Measurements from ENCODE around the gene C6orf120. TPM values are rescaled to one million over a fixed set of nuclear protein-coding genes. Genes with fewer than 3 reads are reported as not detected.

Gene C6orf120
- total and polyA plus RNA-seq, 2 of the 13 experiments (the other 11 are each of a cell fraction or from before 2014, with no cell fraction given) = 21.7 to 29.9 TPM

DNA sequence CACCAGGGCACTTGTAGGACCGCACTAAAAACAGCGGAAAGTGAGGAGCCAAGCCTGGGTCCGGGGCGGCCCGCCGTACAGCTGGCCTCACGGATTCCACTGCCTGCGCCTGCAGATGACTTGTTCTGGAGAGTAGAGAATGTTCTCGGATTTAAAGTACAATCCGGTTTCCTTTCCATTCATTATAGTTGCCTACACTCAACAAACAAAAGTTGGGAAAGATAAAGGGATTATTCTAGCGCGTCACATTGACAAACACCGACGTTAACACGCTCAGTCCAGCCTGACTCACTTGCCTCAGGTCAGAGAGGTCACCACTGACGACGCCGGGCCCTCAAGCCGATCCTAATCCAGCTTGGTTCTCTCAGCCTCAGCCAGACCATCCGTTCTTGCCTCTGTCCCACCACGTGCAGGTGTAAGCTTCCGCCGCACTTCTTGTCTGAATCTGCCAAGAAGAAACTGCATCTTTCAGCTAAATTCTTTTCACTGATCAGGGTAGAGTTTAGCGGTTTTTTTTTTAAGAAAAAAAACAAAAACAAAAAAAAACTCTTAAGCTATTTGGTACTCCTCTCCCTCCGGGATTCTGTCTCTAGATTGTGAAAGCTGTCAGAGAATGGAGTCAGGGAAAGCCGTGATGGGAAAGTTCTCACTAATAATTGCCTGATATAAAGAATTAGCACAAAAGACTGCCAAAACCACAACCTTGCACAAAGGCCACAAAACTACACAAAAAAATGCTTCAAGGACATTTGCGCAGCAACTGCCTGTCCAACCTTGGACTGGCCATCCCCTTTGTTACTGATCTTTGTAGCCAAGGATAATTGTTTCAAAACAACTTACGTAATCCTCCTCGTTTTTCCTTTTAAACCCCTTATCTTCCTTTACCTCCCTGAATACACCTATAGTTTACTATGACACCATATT lies 23.5 kb downstream of the C6orf120 start (continued):
- TF ChIP-seq MEF2D (CRISPR knock-in tag; IDR thresholded peaks at IDR 0.05) (0 out of 2 replicates have a peak, but pooled peaks have one; percentile 65), TBL1XR1 (IDR thresholded peaks at IDR 0.05; ENCODE audit: borderline replicate concordance, low read length, partially characterized antibody) (no peak), ZBTB21 (CRISPR knock-in tag; IDR thresholded peaks at IDR 0.05) (peak; percentile 57), ZBTB7B (CRISPR knock-in tag; IDR thresholded peaks at IDR 0.05) (no peak), NFKBIZ (CRISPR knock-in tag; IDR thresholded peaks at IDR 0.05) (no peak; the same call in 1 of the 2 replicates), MTF1 (CRISPR knock-in tag; IDR thresholded peaks at IDR 0.05) (no peak), ATF1 (CRISPR knock-in tag; IDR thresholded peaks at IDR 0.05) (peak; percentile 82), ETV6 (CRISPR knock-in tag; conservative IDR thresholded peaks at IDR 0.05) (no peak), MED1 (CRISPR knock-in tag; IDR thresholded peaks at IDR 0.05) (peak; percentile 92), NCOA5 (CRISPR knock-in tag; IDR thresholded peaks at IDR 0.05) (0 out of 2 replicates have a peak, but pooled peaks have one; percentile 30), HNF4G (IDR thresholded peaks at IDR 0.05; ENCODE audit: borderline replicate concordance, low read depth, low read length) (peak; percentile 80; the same call in 1 of the 2 replicates), HNF4G (CRISPR knock-in tag; IDR thresholded peaks at IDR 0.05; ENCODE audit: borderline replicate concordance, low read depth) (no peak; the same call in 1 of the 2 replicates), AKAP8 (CRISPR knock-in tag; IDR thresholded peaks at IDR 0.05) (0 out of 2 replicates have a peak, but pooled peaks have one; percentile 15), CBX1 (IDR thresholded peaks at IDR 0.05; ENCODE audit: low read depth) (no peak), RORA (CRISPR knock-in tag; IDR thresholded peaks at IDR 0.05) (no peak; the same call in none of the 2 replicates), WIZ (CRISPR knock-in tag; IDR thresholded peaks at IDR 0.05) (no peak), FOXK1 (CRISPR knock-in tag; IDR thresholded peaks at IDR 0.05; ENCODE audit: borderline replicate concordance, low read depth) (peak; percentile 84)
- TF ChIP-seq, protein P1, sequence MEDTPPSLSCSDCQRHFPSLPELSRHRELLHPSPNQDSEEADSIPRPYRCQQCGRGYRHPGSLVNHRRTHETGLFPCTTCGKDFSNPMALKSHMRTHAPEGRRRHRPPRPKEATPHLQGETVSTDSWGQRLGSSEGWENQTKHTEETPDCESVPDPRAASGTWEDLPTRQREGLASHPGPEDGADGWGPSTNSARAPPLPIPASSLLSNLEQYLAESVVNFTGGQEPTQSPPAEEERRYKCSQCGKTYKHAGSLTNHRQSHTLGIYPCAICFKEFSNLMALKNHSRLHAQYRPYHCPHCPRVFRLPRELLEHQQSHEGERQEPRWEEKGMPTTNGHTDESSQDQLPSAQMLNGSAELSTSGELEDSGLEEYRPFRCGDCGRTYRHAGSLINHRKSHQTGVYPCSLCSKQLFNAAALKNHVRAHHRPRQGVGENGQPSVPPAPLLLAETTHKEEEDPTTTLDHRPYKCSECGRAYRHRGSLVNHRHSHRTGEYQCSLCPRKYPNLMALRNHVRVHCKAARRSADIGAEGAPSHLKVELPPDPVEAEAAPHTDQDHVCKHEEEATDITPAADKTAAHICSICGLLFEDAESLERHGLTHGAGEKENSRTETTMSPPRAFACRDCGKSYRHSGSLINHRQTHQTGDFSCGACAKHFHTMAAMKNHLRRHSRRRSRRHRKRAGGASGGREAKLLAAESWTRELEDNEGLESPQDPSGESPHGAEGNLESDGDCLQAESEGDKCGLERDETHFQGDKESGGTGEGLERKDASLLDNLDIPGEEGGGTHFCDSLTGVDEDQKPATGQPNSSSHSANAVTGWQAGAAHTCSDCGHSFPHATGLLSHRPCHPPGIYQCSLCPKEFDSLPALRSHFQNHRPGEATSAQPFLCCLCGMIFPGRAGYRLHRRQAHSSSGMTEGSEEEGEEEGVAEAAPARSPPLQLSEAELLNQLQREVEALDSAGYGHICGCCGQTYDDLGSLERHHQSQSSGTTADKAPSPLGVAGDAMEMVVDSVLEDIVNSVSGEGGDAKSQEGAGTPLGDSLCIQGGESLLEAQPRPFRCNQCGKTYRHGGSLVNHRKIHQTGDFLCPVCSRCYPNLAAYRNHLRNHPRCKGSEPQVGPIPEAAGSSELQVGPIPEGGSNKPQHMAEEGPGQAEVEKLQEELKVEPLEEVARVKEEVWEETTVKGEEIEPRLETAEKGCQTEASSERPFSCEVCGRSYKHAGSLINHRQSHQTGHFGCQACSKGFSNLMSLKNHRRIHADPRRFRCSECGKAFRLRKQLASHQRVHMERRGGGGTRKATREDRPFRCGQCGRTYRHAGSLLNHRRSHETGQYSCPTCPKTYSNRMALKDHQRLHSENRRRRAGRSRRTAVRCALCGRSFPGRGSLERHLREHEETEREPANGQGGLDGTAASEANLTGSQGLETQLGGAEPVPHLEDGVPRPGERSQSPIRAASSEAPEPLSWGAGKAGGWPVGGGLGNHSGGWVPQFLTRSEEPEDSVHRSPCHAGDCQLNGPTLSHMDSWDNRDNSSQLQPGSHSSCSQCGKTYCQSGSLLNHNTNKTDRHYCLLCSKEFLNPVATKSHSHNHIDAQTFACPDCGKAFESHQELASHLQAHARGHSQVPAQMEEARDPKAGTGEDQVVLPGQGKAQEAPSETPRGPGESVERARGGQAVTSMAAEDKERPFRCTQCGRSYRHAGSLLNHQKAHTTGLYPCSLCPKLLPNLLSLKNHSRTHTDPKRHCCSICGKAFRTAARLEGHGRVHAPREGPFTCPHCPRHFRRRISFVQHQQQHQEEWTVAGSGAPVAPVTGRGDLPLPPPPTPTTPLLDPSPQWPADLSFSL (CRISPR knock-in tag; IDR thresholded peaks at IDR 0.05) = peak; percentile 99
- TF ChIP-seq, protein P2, sequence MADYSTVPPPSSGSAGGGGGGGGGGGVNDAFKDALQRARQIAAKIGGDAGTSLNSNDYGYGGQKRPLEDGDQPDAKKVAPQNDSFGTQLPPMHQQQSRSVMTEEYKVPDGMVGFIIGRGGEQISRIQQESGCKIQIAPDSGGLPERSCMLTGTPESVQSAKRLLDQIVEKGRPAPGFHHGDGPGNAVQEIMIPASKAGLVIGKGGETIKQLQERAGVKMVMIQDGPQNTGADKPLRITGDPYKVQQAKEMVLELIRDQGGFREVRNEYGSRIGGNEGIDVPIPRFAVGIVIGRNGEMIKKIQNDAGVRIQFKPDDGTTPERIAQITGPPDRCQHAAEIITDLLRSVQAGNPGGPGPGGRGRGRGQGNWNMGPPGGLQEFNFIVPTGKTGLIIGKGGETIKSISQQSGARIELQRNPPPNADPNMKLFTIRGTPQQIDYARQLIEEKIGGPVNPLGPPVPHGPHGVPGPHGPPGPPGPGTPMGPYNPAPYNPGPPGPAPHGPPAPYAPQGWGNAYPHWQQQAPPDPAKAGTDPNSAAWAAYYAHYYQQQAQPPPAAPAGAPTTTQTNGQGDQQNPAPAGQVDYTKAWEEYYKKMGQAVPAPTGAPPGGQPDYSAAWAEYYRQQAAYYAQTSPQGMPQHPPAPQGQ (CRISPR knock-in tag; IDR thresholded peaks at IDR 0.05; ENCODE audit: borderline replicate concordance) = peak; percentile 90
